Measurements from ENCODE around the gene MICAL3.
"Not testable (repeated sequence)": the region's sequence is repeated elsewhere in the genome, so short reads cannot be mapped to it uniquely, and the experiment has no call there.

MICAL3 gene

GRCh38 chr22:17770180-17771077 lies 253.9 kb downstream of the MICAL3 start:
- no peak for DNase-seq

GRCh38 chr22:17769716-17770082 lies 254.7 kb downstream of the MICAL3 start:
- DNase-seq: no peak

GRCh38 chr22:17769013-17769715 lies 255.2 kb downstream of the MICAL3 start:
- DNase-seq: no peak

GRCh38 chr22:17767233-17768065 lies 256.9 kb downstream of the MICAL3 start:
- DNase-seq: no peak

GRCh38 chr22:17764852-17765251 lies 259.5 kb downstream of the MICAL3 start:
- not testable (repeated sequence) for DNase-seq

- DNase-seq: no peak
These were observed 260.3 kb downstream of the MICAL3 start for GRCh38 chr22:17764036-17764435.

GRCh38 chr22:17763442-17763841 lies 260.9 kb downstream of the MICAL3 start:
- DNase-seq: not testable (repeated sequence)

GRCh38 chr22:17761138-17761488 lies 263.2 kb downstream of the MICAL3 start:
- DNase-seq: no peak

- no peak for DNase-seq
These were observed 270.0 kb downstream of the MICAL3 start for GRCh38 chr22:17754233-17754925.

GRCh38 chr22:17753401-17753989 lies 270.9 kb downstream of the MICAL3 start:
- DNase-seq: no peak

- no peak for DNase-seq
These were observed 272.8 kb downstream of the MICAL3 start for GRCh38 chr22:17751596-17751995.

- DNase-seq: no peak
These were observed 274.6 kb downstream of the MICAL3 start for GRCh38 chr22:17749605-17750395.

- DNase-seq: no peak
These were observed 275.6 kb downstream of the MICAL3 start for GRCh38 chr22:17748555-17749353.

- no peak for DNase-seq
These were observed 277.4 kb downstream of the MICAL3 start for GRCh38 chr22:17746916-17747315.

- no peak for DNase-seq
These were observed 279.9 kb downstream of the MICAL3 start for GRCh38 chr22:17744430-17744829.

GRCh38 chr22:17743661-17744411 lies 280.5 kb downstream of the MICAL3 start:
- no peak for DNase-seq

- DNase-seq: peak; percentile 34
These were observed 281.8 kb downstream of the MICAL3 start for GRCh38 chr22:17742527-17742902.

- no peak for DNase-seq
These were observed 282.4 kb downstream of the MICAL3 start for GRCh38 chr22:17741866-17742526.

All from T1000 (cell line).